DMS153 (cell line): ENCODE results near the gene MAEA.

Experiments
- DNase-seq: peaks from one replicate; lab custom pipeline; 2025; lab: John Stamatoyannopoulos, UW

MAEA gene

DNA sequence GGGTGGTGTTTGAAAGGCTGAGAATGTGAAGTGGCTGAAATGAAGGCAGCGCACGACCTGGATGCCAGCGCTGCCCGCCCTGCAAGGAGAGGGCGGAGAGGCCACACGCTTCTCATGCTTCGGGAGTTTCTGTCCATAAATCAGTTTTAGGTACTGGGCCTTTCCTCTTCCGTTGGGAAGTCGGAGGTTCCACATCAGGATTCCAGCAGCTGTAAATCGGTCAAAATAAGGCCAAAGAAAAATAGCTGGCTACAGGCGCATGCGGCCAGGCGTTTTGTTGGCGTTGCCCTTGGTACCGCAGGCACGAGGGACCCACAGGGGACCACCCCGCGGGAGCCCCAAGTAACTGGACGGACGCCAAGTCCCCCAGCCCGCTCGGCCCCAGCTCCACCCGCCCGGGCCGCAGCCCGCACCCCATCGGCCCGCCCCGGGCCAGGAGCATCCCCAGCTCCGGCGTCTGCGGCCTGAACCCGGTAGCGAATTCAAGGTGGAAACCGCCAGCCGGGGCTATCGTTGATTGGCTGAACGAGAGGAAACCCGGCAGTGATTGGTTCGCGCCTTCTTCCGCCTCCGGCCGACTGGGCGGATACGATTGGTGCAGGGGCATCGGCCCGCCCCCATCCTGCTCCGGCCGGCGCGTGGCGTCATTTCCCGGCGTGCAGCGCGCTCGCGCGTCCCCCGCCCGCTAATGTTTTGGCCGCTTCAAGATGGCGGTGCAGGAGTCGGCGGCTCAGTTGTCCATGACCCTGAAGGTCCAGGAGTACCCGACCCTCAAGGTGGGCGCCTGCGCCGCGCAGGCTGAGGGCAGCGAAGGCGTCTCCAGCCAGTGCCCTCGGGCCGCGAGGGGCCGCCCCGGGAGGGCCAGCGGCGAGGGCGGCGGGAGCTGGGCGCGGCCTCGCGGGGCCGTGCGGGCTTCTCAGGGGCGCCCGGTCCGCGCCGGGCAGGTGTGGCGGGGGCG, at the start of gene MAEA:
MAEA (plus strand) TSS at position 685 of the 958 bp plus-strand sequence; CDS start at position 708, 23 bp downstream.
- peak; percentile 69 for DNase-seq

DNA sequence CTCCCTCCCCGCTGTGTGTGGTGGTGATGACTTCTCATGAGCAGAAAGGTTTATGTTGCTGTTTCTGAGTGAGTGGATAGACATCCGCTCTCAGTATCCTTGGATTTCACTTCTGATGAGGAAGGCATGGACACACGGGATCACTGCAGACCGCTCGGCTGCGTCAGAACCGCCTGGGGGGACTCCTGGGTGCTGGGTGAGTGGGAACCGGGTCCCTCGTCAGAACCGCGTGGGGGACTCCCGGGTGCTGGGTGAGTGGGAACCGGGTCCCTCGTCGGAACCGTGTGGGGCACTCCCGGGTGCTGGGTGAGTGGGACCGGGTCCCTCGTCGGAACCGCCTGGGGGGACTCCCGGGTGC, 49.8 kb upstream of the MAEA start:
- no peak for DNase-seq

DNA sequence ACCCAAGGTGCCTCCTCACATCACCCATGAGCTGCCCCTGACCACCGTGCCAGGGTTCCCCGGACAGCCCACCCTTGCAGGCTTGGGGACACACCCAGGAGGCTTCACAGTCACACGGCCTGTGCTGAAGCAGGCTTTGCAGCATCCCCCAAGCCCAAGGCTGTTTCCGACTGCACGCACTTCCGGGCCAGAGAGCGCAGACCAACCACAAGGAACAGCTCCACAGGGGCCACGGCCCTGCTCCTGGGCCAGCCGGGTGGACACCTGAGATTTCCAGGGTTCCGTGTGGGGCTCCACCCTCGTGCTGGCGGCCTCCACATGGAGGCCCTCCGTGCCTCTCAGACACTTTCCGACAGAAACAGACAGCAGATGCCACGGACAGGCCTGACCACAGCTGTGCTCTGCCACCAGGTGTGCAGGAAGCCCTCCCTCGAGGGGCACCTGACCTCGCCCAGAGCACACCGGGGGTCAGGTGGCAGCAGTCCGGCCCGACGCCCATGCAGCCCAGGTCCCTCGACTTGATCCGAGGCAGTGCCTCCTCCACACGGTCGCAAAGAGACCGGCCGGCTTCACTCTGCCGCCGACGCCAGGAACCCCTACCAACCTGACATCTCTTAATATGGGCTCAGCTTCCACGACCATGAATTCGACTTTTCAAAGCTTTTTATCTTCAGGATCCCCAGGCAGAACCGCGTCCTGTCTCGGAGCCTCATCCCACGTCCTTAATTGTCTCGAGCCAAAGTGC, 48.8 kb upstream of the MAEA start:
- no peak for DNase-seq

DNA sequence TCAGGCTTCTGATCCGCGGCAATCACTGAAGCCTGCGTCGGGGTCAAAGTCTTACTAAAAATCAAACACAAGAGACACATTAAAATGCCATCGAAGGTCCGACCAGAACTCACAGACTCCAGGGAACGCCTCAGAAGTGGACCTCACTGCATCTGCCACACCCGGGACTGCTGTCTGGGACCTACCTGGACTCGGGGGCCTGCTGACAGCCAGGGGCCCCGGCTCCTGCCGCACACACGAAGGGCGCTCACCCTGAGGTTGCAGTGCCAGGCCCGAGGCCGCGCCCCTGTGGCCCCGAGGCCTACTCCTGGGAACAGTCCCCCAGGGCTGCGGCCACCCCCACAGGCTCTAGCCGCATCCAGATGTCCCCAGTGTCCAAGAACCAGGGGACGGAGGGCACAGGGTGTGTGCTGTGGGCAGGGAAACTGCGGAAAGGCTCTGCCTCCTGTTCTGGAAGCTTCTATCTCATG, 48.2 kb upstream of the MAEA start:
- DNase-seq: no peak

GRCh38 chr4:1241936-1242505, 47.7 kb upstream of the MAEA start:
- DNase-seq: no peak

- DNase-seq: no peak
Observed at GRCh38 chr4:1242506-1243450, 46.9 kb upstream of the MAEA start.

GRCh38 chr4:1243451-1244080, 46.1 kb upstream of the MAEA start:
- no peak for DNase-seq

GRCh38 chr4:1244081-1244977, 45.4 kb upstream of the MAEA start:
- DNase-seq: no peak

- DNase-seq: no peak
Observed at GRCh38 chr4:1244978-1245471, 44.7 kb upstream of the MAEA start.

DNA sequence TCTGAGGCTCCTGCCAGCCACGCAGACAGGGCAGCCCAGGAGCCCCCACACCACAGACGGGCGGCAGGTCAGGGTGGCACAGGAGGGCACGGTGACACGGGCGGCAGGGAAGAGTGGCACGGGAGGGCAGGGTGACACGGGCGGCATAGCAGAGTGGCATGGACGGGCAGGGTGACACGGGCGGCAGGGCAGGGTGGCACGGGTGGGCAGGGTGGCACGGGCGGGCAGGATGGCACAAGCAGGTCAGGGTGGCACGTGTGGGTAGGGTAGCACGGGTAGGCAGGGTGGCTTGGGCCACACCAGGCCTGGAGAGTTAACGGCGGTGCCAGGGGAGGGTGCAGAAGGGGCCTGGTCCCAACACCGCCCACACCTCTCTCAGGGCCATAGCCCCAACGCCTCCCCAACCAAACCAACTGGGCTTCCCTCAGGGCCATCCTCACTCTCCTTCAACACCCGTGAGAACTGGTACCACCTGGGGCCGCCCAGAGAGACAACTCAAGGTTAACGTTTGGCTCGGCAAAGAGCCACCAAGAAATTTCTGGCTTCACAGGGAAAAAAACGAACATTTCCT, 44.1 kb upstream of the MAEA start:
- no peak for DNase-seq

GRCh38 chr4:1246111-1246881, 43.4 kb upstream of the MAEA start:
- no peak for DNase-seq

DNA sequence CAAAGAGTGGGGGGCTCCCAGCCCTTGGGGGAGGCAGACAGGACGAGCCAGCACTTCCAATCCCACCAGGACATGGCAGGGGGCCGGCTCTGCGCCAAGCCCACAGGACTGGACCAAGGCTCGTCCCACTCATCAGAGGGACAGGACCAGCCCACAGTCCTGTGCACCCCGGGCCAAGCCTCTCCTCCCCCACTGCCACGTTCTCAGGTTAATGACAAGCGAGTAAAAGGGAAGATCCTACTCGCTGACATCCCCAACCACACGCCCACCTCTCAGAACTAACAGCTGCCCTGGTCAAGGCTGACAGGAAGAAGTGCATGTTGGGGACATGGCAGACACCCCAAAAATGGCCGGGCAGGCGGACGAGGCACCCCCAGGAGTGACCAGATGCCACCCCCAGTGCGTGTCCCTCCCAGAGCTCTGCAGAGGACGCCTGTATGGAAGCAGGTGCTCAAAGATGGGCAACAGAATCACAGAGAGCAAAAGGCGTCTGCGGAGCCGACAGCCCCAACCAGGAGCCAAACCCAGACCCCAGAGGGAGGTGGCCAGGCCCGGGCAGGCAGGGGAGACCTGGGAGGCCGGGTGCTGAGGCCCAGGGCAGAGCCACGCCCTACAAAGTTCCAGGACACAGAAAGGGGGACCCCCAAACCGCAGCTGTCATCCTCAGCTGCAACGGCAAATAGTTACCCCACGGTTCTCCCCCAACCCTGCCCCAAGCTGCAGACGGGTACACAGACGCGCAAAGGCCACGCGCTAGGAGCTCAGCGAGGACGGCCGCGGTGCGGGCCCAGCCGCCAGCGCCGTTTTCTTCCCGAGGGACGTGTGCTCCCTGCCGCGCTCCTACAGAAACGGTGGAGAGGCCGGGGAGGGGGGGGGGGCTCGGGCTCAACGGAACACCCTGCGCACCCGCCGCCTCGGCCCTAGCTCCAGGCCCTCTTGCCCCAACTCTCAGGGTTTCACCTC, 42.5 kb upstream of the MAEA start:
- no peak for DNase-seq

GRCh38 chr4:1247864-1248244, 41.8 kb upstream of the MAEA start:
- DNase-seq: no peak

- DNase-seq: no peak
Observed at GRCh38 chr4:1248245-1249147, 41.2 kb upstream of the MAEA start, which contains the start of gene CTBP1. Gene CTBP1 (minus strand): TSS chr4:1249130. CDS start chr4:1241331, 7,799 bp downstream.

DNA sequence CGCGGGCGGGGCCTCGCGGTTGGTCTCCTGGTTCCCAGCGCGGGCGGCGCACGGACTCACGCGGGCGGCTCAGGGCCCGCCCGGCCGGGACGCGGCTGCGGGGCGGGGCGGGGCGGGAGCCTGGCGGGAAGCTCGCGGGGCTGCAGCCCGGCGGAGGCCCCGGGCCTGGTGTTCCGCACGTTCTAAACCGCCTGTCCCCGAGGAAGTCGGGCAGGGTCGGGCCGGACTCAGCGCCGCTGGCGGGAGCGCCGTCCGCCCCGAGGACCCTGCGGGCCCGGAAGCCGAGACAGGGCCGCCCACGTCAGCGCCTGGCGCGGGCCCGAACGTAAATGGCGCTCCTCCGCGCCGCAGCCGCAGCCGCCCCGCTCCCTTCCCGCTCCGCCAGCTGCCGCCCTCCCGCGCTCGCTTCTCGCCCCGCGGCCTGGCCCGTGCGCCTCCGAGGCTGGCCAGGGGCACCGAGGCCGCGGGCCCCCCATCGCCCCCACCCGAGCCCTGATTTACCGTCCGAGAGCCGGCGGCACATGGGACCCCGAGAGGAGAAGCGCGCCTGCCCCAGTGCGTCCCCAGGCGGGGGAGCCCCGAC, 40.5 kb upstream of the MAEA start:
- no peak for DNase-seq
